ENCODE results near the gene CISH. TPM values are rescaled to one million over a fixed set of nuclear protein-coding genes. Genes with fewer than 3 reads are reported as not detected.

The CISH gene
- total RNA-seq, 1 experiment from 2014 or later = 1.7 TPM

DNA sequence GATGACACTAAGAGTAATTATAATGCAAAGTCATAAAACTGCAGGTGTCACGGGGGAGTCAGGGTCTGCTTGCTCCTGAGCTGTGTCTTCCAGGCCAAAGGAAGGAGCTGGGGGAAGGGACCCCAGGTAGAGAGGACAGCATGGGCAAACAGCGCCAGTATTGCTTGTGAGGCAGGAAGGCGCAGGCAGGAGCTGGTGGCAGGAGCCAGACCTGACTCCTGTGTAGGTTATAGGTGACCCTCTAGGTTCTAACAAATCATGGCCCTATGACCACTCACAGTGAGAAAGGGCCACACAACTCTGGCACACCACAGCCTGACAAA is 1.9 kb downstream of the CISH start:
- Histone ChIP-seq H3K14ac (ENCODE audit: insufficient read depth, low read length) (no peak overlapping the region), H3K9me3 (ENCODE audit: control insufficient read depth, low read depth, low read length) (no peaks in the 10 kb centered on the region), H3K23me2 (ENCODE audit: insufficient read length, low read depth, low read length, poor library complexity, severe bottlenecking) (peaks cover 12% of the 10 kb centered on the region), H2AK5ac (ENCODE audit: insufficient read length, low read length) (no peak overlapping the region), H3K18ac (ENCODE audit: insufficient read length, low read depth, low read length) (no peak overlapping the region), H3T11ph (ENCODE audit: low read length) (no peak overlapping the region), H2BK12ac (ENCODE audit: insufficient read length, low read depth, low read length) (no peak overlapping the region), H2BK5ac (ENCODE audit: insufficient read length, low read length) (no peak overlapping the region), H4K91ac (ENCODE audit: insufficient read length, low read depth, low read length) (no peak overlapping the region), H4K5ac (ENCODE audit: insufficient read length, low read depth, low read length) (no peak overlapping the region), H3K9ac (ENCODE audit: extremely low read depth, insufficient read length, low read length) (no peak overlapping the region), H3K79me1 (ENCODE audit: insufficient read depth, low read depth, low read length, poor library complexity, severe bottlenecking) (no peaks in the 10 kb centered on the region), H3K4me1 (ENCODE audit: insufficient read depth, low read length) (no peaks in the 10 kb centered on the region), H2BK120ac (ENCODE audit: low read depth, low read length, poor library complexity, severe bottlenecking) (no peak overlapping the region), H4K20me1 (ENCODE audit: control insufficient read depth, insufficient read depth, insufficient read length) (no peaks in the 10 kb centered on the region), H3K23ac (ENCODE audit: insufficient read length, low read depth, low read length) (no peak overlapping the region), H3K4ac (ENCODE audit: low read depth, low read length) (no peak overlapping the region), H4K8ac (replicated peaks; ENCODE audit: insufficient read length, low read depth, low read length) (no peak overlapping the region), H3K79me2 (ENCODE audit: insufficient read depth, low read length) (no peaks in the 10 kb centered on the region), H2AFZ (ENCODE audit: low read length) (no peak overlapping the region), H3K56ac (ENCODE audit: insufficient read length, low read depth, low read length) (no peak overlapping the region), H3K27me3 (ENCODE audit: insufficient read depth, low read length) (peaks cover 8% of the 10 kb centered on the region; the same call in 1 of the 2 replicates), H3K4me2 (ENCODE audit: insufficient read depth, insufficient read length, low read length) (no peak overlapping the region), H3K27ac (ENCODE audit: insufficient read length, low read depth, low read length) (no peak overlapping the region), H2BK15ac (ENCODE audit: low read depth, low read length) (no peak overlapping the region), H2BK20ac (ENCODE audit: low read depth, low read length, poor library complexity, severe bottlenecking) (no peak overlapping the region)
- no peaks in the 10 kb centered on the region for H3K9me3 Mint-ChIP-seq
- TF ChIP-seq, protein P1, sequence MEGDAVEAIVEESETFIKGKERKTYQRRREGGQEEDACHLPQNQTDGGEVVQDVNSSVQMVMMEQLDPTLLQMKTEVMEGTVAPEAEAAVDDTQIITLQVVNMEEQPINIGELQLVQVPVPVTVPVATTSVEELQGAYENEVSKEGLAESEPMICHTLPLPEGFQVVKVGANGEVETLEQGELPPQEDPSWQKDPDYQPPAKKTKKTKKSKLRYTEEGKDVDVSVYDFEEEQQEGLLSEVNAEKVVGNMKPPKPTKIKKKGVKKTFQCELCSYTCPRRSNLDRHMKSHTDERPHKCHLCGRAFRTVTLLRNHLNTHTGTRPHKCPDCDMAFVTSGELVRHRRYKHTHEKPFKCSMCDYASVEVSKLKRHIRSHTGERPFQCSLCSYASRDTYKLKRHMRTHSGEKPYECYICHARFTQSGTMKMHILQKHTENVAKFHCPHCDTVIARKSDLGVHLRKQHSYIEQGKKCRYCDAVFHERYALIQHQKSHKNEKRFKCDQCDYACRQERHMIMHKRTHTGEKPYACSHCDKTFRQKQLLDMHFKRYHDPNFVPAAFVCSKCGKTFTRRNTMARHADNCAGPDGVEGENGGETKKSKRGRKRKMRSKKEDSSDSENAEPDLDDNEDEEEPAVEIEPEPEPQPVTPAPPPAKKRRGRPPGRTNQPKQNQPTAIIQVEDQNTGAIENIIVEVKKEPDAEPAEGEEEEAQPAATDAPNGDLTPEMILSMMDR (conservative IDR thresholded peaks at IDR 0.05) = no peak
- peaks cover 48% of the 10 kb centered on the region for H3K27me3 Mint-ChIP-seq (ENCODE audit: low read depth)
- no peak overlapping the region; a peak in 1 of 5 replicates for H3K4me3 Mint-ChIP-seq
- no CpG with 5 or more reads among the region's 3 CpGs for WGBS (ENCODE audit: extremely low coverage, insufficient read length, low lambda C conversion rate)
- H3K4me1 Mint-ChIP-seq = peaks cover 18 to 19% of the 10 kb centered on the region in 2 experiments
- peaks cover 0 to 1% (median 0%) of the 10 kb centered on the region in 3 experiments; a peak in 1 of 7 replicates for H3K36me3 Mint-ChIP-seq (ENCODE audit: insufficient read depth in 1 of 3, low read depth in 3 of 3)
- H3K27ac Mint-ChIP-seq = no peak overlapping the region
- DNase-seq = no peak

Measured in H9 (cell line).